SK-N-SH treated with all-trans-retinoic acid at 6 μM for 48 hours (cell line): ENCODE measurements around the gene DDRGK1.

Source experiments
- ATAC-seq: fragments of 200-7000 bp; cut with Tn5 transposase; 3 replicates; pipeline ENCODE4 v1.9.1; 2020; ENCODE audit warnings: mild to moderate bottlenecking, moderate library complexity
- ARNTL ChIP-seq: fragments of 450-650 bp; formaldehyde crosslinking; IDR thresholded peaks from 2 replicates; pipeline ENCODE4 v1.5.0; 2020; ENCODE audit warnings: low read depth, mild to moderate bottlenecking, moderate library complexity, borderline replicate concordance
- BACH2 ChIP-seq: fragments of 250-450 bp; sonication (Bioruptor Pico); IDR thresholded peaks from 2 replicates; pipeline ENCODE4 v1.9.0; 2021; ENCODE audit warnings: mild to moderate bottlenecking, borderline replicate concordance
- CREB5 ChIP-seq: fragments of 250-450 bp; sonication (Bioruptor Pico); IDR thresholded peaks from 2 replicates; pipeline ENCODE4 v1.5.1; 2020; ENCODE audit warnings: low read depth, mild to moderate bottlenecking, moderate library complexity
- CSDC2 ChIP-seq: fragments of 250-450 bp; sonication (Bioruptor Pico); IDR thresholded peaks from 2 replicates; pipeline ENCODE4 v1.5.0; 2020; ENCODE audit warnings: mild to moderate bottlenecking, moderate library complexity
- CSRNP3 ChIP-seq: fragments of 250-450 bp; sonication (Bioruptor Pico); IDR thresholded peaks from 2 replicates; pipeline ENCODE4 v1.5.1; 2021; ENCODE audit warnings: mild to moderate bottlenecking, moderate library complexity
- ESRRG ChIP-seq: fragments of 250-450 bp; sonication (Bioruptor Pico); IDR thresholded peaks from 2 replicates; pipeline ENCODE4 v1.6.1; 2021; ENCODE audit warnings: mild to moderate bottlenecking
- GLIS3 ChIP-seq: fragments of 250-450 bp; sonication (Bioruptor Pico); IDR thresholded peaks from 2 replicates; pipeline ENCODE4 v1.5.0; 2020; ENCODE audit warnings: mild to moderate bottlenecking, moderate library complexity
- ISL1 ChIP-seq: fragments of 250-450 bp; sonication (Bioruptor Pico); IDR thresholded peaks from 2 replicates; pipeline ENCODE4 v2.1.2; 2022; ENCODE audit warnings: mild to moderate bottlenecking, moderate library complexity
- OSR1 ChIP-seq: fragments of 250-450 bp; sonication (Bioruptor Pico); IDR thresholded peaks from 2 replicates; pipeline ENCODE4 v1.8.0; 2022; ENCODE audit warnings: moderate library complexity, mild to moderate bottlenecking, inconsistent platforms
- PATZ1 ChIP-seq: fragments of 250-450 bp; sonication (Bioruptor Pico); IDR thresholded peaks from 2 replicates; pipeline ENCODE4 v1.8.0; 2020; ENCODE audit warnings: mild to moderate bottlenecking, moderate library complexity, borderline replicate concordance
- POU6F1 ChIP-seq: fragments of 250-450 bp; sonication (Bioruptor Pico); IDR thresholded peaks from 2 replicates; pipeline ENCODE4 v1.8.0; 2021; ENCODE audit warnings: low read depth, mild to moderate bottlenecking, moderate library complexity, borderline replicate concordance
- PPARA ChIP-seq: fragments of 250-450 bp; sonication (Bioruptor Pico); IDR thresholded peaks from 2 replicates; pipeline ENCODE4 v1.5.0; 2020; ENCODE audit warnings: mild to moderate bottlenecking, borderline replicate concordance
- RARB ChIP-seq: fragments of 250-450 bp; sonication (Bioruptor Pico); IDR thresholded peaks from 2 replicates; pipeline ENCODE4 v1.8.0; 2021; ENCODE audit warnings: mild to moderate bottlenecking, moderate library complexity
- SNAI2 ChIP-seq: fragments of 250-450 bp; sonication (Bioruptor Pico); IDR thresholded peaks from 2 replicates; pipeline ENCODE4 v1.5.0; 2020; ENCODE audit warnings: mild to moderate bottlenecking, moderate library complexity
- TCF4 ChIP-seq: fragments of 250-450 bp; sonication (Bioruptor Pico); IDR thresholded peaks from 2 replicates; pipeline ENCODE4 v1.8.0; 2021; ENCODE audit warnings: mild to moderate bottlenecking, moderate library complexity, borderline replicate concordance
- TOX ChIP-seq: fragments of 250-450 bp; sonication (Bioruptor Pico); IDR thresholded peaks from 2 replicates; pipeline ENCODE4 v1.8.0; 2021; ENCODE audit warnings: mild to moderate bottlenecking, moderate library complexity, borderline replicate concordance
- TSHZ2 ChIP-seq: fragments of 250-450 bp; sonication (Bioruptor Pico); IDR thresholded peaks from 2 replicates; pipeline ENCODE4 v1.5.0; 2020; ENCODE audit warnings: mild to moderate bottlenecking, moderate library complexity
- ZC3H10 ChIP-seq: fragments of 250-450 bp; sonication (Bioruptor Pico); IDR thresholded peaks from 2 replicates; pipeline ENCODE4 v1.5.1; 2021; ENCODE audit warnings: mild to moderate bottlenecking, moderate library complexity
- ZFP3 ChIP-seq: fragments of 250-450 bp; sonication (Bioruptor Pico); IDR thresholded peaks from 2 replicates; pipeline ENCODE4 v1.5.0; 2020; ENCODE audit warnings: mild to moderate bottlenecking, moderate library complexity
- ZFP30 ChIP-seq: fragments of 450-650 bp; formaldehyde crosslinking; IDR thresholded peaks from 2 replicates; pipeline ENCODE4 v1.5.0; 2022; ENCODE audit warnings: mild to moderate bottlenecking, moderate library complexity
- ZNF565 ChIP-seq: fragments of 450-650 bp; formaldehyde crosslinking; conservative IDR thresholded peaks from 2 replicates; pipeline ENCODE4 v1.5.0; 2020; ENCODE audit warnings: low read depth, mild to moderate bottlenecking, moderate library complexity
- ZNF70 ChIP-seq: fragments of 450-650 bp; formaldehyde crosslinking; IDR thresholded peaks from 2 replicates; pipeline ENCODE4 v1.5.0; 2020; ENCODE audit warnings: mild to moderate bottlenecking, moderate library complexity

DDRGK1 gene

GRCh38 chr20:3229158-3229557, 24.7 kb upstream of the DDRGK1 start:
- TF ChIP-seq CREB5 (CRISPR knock-in tag) (no peak), CSDC2 (CRISPR knock-in tag) (no peak), ZC3H10 (CRISPR knock-in tag) (no peak), ARNTL (CRISPR knock-in tag) (no peak), BACH2 (CRISPR knock-in tag) (no peak), TSHZ2 (CRISPR knock-in tag) (no peak), PATZ1 (CRISPR knock-in tag) (no peak), ZFP30 (CRISPR knock-in tag) (no peak), TOX (no peak)
- no peak for ATAC-seq

GRCh38 chr20:3228750-3229032, 24.2 kb upstream of the DDRGK1 start:
- ATAC-seq = no peak
- TF ChIP-seq ZFP3 (CRISPR knock-in tag) (no peak), ZNF565 (CRISPR knock-in tag) (no peak)

- ATAC-seq = no peak
- no peak for TF ChIP-seq BACH2 (CRISPR knock-in tag)
- no peak for TF ChIP-seq TOX
- no peak for TF ChIP-seq ZFP30 (CRISPR knock-in tag)
- no peak for TF ChIP-seq ESRRG (CRISPR knock-in tag)
- TF ChIP-seq ZC3H10 (CRISPR knock-in tag) = no peak
- no peak for TF ChIP-seq ARNTL (CRISPR knock-in tag)
- TF ChIP-seq GLIS3 = no peak
These were observed 23.7 kb upstream of the DDRGK1 start for GRCh38 chr20:3227936-3228749.

- TF ChIP-seq POU6F1 (no peak), OSR1 (no peak), CSDC2 (CRISPR knock-in tag) (no peak), ISL1 (CRISPR knock-in tag) (no peak), TOX (no peak), SNAI2 (CRISPR knock-in tag) (no peak), ZNF565 (CRISPR knock-in tag) (no peak), ZFP30 (CRISPR knock-in tag) (no peak), PPARA (no peak), ARNTL (CRISPR knock-in tag) (no peak), TCF4 (CRISPR knock-in tag) (no peak), ZC3H10 (CRISPR knock-in tag) (no peak), RARB (CRISPR knock-in tag) (no peak), GLIS3 (no peak), CSRNP3 (CRISPR knock-in tag) (no peak), TSHZ2 (CRISPR knock-in tag) (no peak), ZNF70 (CRISPR knock-in tag) (no peak)
These were observed 23.0 kb upstream of the DDRGK1 start for GRCh38 chr20:3227506-3227905.

More at GRCh38 chr20:3227506-3227905, 23.0 kb upstream of the DDRGK1 start:
- no peak; the same call in 2 of the 3 replicates for ATAC-seq
